ENCODE measurements around the gene WASF2.

The WASF2 gene

GRCh38 chr1:27364696-27365371, 125.1 kb downstream of the WASF2 start:
- Histone ChIP-seq H3K4me2 (ENCODE audit: insufficient read depth, low read length, poor library complexity, severe bottlenecking) (peak overlapping the region; percentile 28), H2AFZ (ENCODE audit: low read length) (peak overlapping the region; percentile 99), H3K9ac (ENCODE audit: low read depth, low read length, poor library complexity) (peak overlapping the region; percentile 46), H3K14ac (ENCODE audit: low read length) (peak overlapping the region; percentile 17), H2BK12ac (ENCODE audit: low read length) (peak overlapping the region; percentile 70), H3K9me3 (replicated peaks in 1 of 2; ENCODE audit: control insufficient read depth in 2 of 2, insufficient read depth in 1 of 2, low read depth in 1 of 2, low read length in 2 of 2) (no peaks in the 10 kb centered on the region), H2BK120ac (ENCODE audit: low read depth, low read length) (peak overlapping the region; percentile 34), H3K4ac (ENCODE audit: low read length) (no peak overlapping the region), H2BK5ac (ENCODE audit: low read length) (no peak overlapping the region), H3K79me1 (ENCODE audit: low read depth, low read length) (no peaks in the 10 kb centered on the region), H3K23ac (ENCODE audit: low read depth, low read length, poor library complexity) (no peak overlapping the region), H2BK15ac (ENCODE audit: low read length) (peak overlapping the region; percentile 24), H4K8ac (ENCODE audit: low read depth, low read length) (no peak overlapping the region), H3K4me1 (ENCODE audit: control insufficient read depth in 2 of 2, insufficient read depth in 1 of 2, low read depth in 1 of 2, low read length in 2 of 2) (peaks cover 18 to 35% of the 10 kb centered on the region in 2 donors), H3K27ac (replicated peaks; ENCODE audit: low read length) (peak overlapping the region; percentile 84), H3K36me3 (replicated peaks in 1 of 2; ENCODE audit: control insufficient read depth in 2 of 2, insufficient read depth in 2 of 2, low read length in 2 of 2) (peaks cover 0 to 30% of the 10 kb centered on the region in 2 donors), H2AK5ac (ENCODE audit: low read depth, low read length) (peak overlapping the region; percentile 77), H3K18ac (ENCODE audit: low read length) (peak overlapping the region; percentile 84), H4K91ac (ENCODE audit: low read depth, low read length, poor library complexity) (no peak overlapping the region), H3K4me3 (ENCODE audit: low read length in 2 of 2) (peak overlapping the region; percentile 37 to 71), H3K27me3 (ENCODE audit: control insufficient read depth in 3 of 3, insufficient read depth in 3 of 3, low read depth in 1 of 3, low read length in 3 of 3) (peaks cover 0 to 20% (median 6%) of the 10 kb centered on the region in 3 experiments)
- no CpG with 5 or more reads among the region's 11 CpGs for WGBS, 2 donors (ENCODE audit: extremely low coverage in 2 of 2, insufficient read length in 2 of 2, insufficient replicate concordance in 1 of 2)
- no peak for DNase-seq (ENCODE audit: low spot score)

DNA sequence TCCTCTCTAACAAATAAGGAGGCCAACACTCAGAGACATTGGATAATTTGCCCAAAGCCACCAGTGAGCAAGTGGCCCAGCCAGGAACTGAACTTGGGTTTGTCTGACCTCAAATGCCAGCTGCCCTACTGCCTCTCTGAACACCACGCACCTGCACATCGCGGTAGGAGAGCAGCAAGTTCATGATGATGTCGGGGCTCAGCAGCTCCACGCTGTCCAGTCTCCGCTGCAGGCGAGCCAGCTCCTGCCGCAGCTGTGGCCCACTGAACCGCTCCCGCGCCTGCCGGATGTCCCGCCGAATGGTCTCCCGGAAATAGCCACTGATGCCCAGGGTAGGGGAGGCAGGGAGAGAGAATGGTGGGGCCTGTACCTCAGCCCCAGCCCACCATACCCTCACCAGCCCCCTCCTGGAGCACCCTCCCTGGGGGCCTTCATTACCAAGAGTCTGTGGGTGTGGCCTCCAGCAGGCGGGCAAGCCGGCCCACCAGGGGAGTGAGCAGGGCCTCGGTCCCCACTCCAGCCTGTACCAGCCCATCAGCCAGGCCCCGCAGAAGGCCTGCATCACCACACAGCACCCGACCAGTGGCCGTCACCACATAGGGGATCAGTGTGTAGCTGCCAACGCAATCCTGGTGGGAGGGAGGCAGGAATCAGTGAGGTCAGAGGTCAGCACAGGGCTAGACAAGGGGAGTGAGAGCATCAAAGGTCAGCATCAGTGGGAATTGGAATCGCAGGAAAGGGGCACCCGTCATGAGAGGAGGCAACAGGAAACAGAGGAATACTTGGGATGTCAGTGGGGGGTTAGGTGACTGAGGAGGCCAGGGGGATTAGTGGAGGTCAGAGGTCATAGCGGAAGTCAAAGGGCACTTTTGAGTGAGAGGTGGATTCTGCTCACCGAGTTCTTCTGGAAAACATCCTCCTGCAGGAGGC, 125.9 kb downstream of the WASF2 start:
- Histone ChIP-seq H2BK120ac (ENCODE audit: low read depth, low read length) (no peak overlapping the region), H3K27me3 (ENCODE audit: control insufficient read depth in 3 of 3, insufficient read depth in 3 of 3, low read depth in 1 of 3, low read length in 3 of 3) (peaks cover 0 to 28% (median 9%) of the 10 kb centered on the region in 3 experiments), H3K18ac (ENCODE audit: low read length) (peak overlapping the region; percentile 84), H3K4me1 (ENCODE audit: control insufficient read depth in 2 of 2, insufficient read depth in 1 of 2, low read depth in 1 of 2, low read length in 2 of 2) (peaks cover 18 to 36% of the 10 kb centered on the region in 2 donors), H3K36me3 (replicated peaks in 1 of 2; ENCODE audit: control insufficient read depth in 2 of 2, insufficient read depth in 2 of 2, low read length in 2 of 2) (peaks cover 0 to 38% of the 10 kb centered on the region in 2 donors), H3K79me1 (ENCODE audit: low read depth, low read length) (no peaks in the 10 kb centered on the region), H3K14ac (ENCODE audit: low read length) (peak overlapping the region; percentile 17), H2BK5ac (ENCODE audit: low read length) (peak overlapping the region; percentile 76), H2BK15ac (ENCODE audit: low read length) (peak overlapping the region; percentile 71), H3K4me3 (ENCODE audit: low read length in 2 of 2) (no peak overlapping the region), H3K27ac (replicated peaks; ENCODE audit: low read length) (peak overlapping the region; percentile 84), H3K4ac (ENCODE audit: low read length) (no peak overlapping the region), H4K8ac (ENCODE audit: low read depth, low read length) (no peak overlapping the region), H3K4me2 (ENCODE audit: insufficient read depth, low read length, poor library complexity, severe bottlenecking) (no peak overlapping the region), H4K91ac (ENCODE audit: low read depth, low read length, poor library complexity) (no peak overlapping the region), H3K23ac (ENCODE audit: low read depth, low read length, poor library complexity) (peak overlapping the region; percentile 37), H3K9me3 (replicated peaks in 1 of 2; ENCODE audit: control insufficient read depth in 2 of 2, insufficient read depth in 1 of 2, low read depth in 1 of 2, low read length in 2 of 2) (no peaks in the 10 kb centered on the region), H3K9ac (ENCODE audit: low read depth, low read length, poor library complexity) (peak overlapping the region; percentile 46), H2BK12ac (ENCODE audit: low read length) (peak overlapping the region; percentile 82), H2AK5ac (ENCODE audit: low read depth, low read length) (peak overlapping the region; percentile 78), H2AFZ (ENCODE audit: low read length) (no peak overlapping the region)
- no CpG with 5 or more reads among the region's 26 CpGs for WGBS, 2 donors (ENCODE audit: extremely low coverage in 2 of 2, insufficient read length in 2 of 2, insufficient replicate concordance in 1 of 2)
- DNase-seq (ENCODE audit: low spot score), result peak; percentile 83

DNA sequence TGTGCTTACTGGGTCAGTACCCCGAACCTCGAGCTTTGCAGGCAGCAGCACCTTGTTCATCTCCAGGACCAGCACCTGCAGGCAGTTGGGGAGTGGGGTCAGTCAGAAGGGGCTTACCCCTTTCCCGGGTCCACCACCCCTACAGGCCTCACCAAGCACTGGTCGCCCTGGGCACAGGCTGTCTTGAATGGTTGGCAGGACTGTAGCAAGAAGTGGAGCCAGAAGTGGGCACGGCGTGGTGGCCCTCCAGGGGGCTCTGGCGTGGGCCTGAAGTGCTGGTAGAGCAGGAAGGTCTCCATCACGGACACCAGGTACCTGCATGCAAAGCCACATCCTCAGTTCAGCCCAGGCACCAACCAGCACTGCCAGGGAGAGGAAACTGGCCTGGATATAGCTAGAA, 128.4 kb downstream of the WASF2 start:
- Histone ChIP-seq H2BK12ac (ENCODE audit: low read length) (no peak overlapping the region), H3K27ac (replicated peaks; ENCODE audit: low read length) (no peak overlapping the region), H3K27me3 (ENCODE audit: control insufficient read depth in 3 of 3, insufficient read depth in 3 of 3, low read depth in 1 of 3, low read length in 3 of 3) (peaks cover 0 to 43% (median 9%) of the 10 kb centered on the region in 3 experiments), H4K8ac (ENCODE audit: low read depth, low read length) (no peak overlapping the region), H2BK5ac (ENCODE audit: low read length) (no peak overlapping the region), H3K9me3 (replicated peaks in 1 of 2; ENCODE audit: control insufficient read depth in 2 of 2, insufficient read depth in 1 of 2, low read depth in 1 of 2, low read length in 2 of 2) (no peaks in the 10 kb centered on the region), H2BK120ac (ENCODE audit: low read depth, low read length) (no peak overlapping the region), H3K4me2 (ENCODE audit: insufficient read depth, low read length, poor library complexity, severe bottlenecking) (no peak overlapping the region), H4K91ac (ENCODE audit: low read depth, low read length, poor library complexity) (no peak overlapping the region), H3K4me3 (ENCODE audit: low read length in 2 of 2) (no peak overlapping the region), H3K79me1 (ENCODE audit: low read depth, low read length) (no peaks in the 10 kb centered on the region), H2AFZ (ENCODE audit: low read length) (no peak overlapping the region), H2BK15ac (ENCODE audit: low read length) (peak overlapping the region; percentile 95), H2AK5ac (ENCODE audit: low read depth, low read length) (peak overlapping the region; percentile 50), H3K18ac (ENCODE audit: low read length) (peak overlapping the region; percentile 100), H3K14ac (ENCODE audit: low read length) (no peak overlapping the region), H3K23ac (ENCODE audit: low read depth, low read length, poor library complexity) (peak overlapping the region; percentile 60), H3K36me3 (replicated peaks in 1 of 2; ENCODE audit: control insufficient read depth in 2 of 2, insufficient read depth in 2 of 2, low read length in 2 of 2) (peaks cover 0 to 61% of the 10 kb centered on the region in 2 donors), H3K9ac (ENCODE audit: low read depth, low read length, poor library complexity) (no peak overlapping the region), H3K4ac (ENCODE audit: low read length) (no peak overlapping the region), H3K4me1 (ENCODE audit: control insufficient read depth in 2 of 2, insufficient read depth in 1 of 2, low read depth in 1 of 2, low read length in 2 of 2) (peaks cover 12 to 33% of the 10 kb centered on the region in 2 donors)
- WGBS, 2 donors (ENCODE audit: extremely low coverage in 2 of 2, insufficient read length in 2 of 2, insufficient replicate concordance in 1 of 2), result no CpG with 5 or more reads among the region's 8 CpGs
- no peak for DNase-seq (ENCODE audit: low spot score)

- Histone ChIP-seq H2BK120ac (ENCODE audit: low read depth, low read length) (peak overlapping the region; percentile 84), H4K91ac (ENCODE audit: low read depth, low read length, poor library complexity) (peak overlapping the region; percentile 22), H3K4me2 (ENCODE audit: insufficient read depth, low read length, poor library complexity, severe bottlenecking) (peak overlapping the region; percentile 97), H3K4me1 (ENCODE audit: control insufficient read depth in 2 of 2, insufficient read depth in 1 of 2, low read depth in 1 of 2, low read length in 2 of 2) (peaks cover 12 to 33% of the 10 kb centered on the region in 2 donors), H3K18ac (ENCODE audit: low read length) (peak overlapping the region; percentile 100), H3K79me1 (ENCODE audit: low read depth, low read length) (no peaks in the 10 kb centered on the region), H3K4me3 (ENCODE audit: low read length in 2 of 2) (peak overlapping the region in 1 of 2 donors; percentile 86), H3K23ac (ENCODE audit: low read depth, low read length, poor library complexity) (peak overlapping the region; percentile 60), H4K8ac (ENCODE audit: low read depth, low read length) (no peak overlapping the region), H3K4ac (ENCODE audit: low read length) (peak overlapping the region; percentile 9), H2BK12ac (ENCODE audit: low read length) (peak overlapping the region; percentile 66), H3K36me3 (replicated peaks in 1 of 2; ENCODE audit: control insufficient read depth in 2 of 2, insufficient read depth in 2 of 2, low read length in 2 of 2) (peaks cover under 1 to 66% of the 10 kb centered on the region in 2 donors), H2BK15ac (ENCODE audit: low read length) (peak overlapping the region; percentile 95), H2AFZ (ENCODE audit: low read length) (no peak overlapping the region), H2BK5ac (ENCODE audit: low read length) (peak overlapping the region; percentile 47), H3K27ac (replicated peaks; ENCODE audit: low read length) (no peak overlapping the region), H3K9me3 (replicated peaks in 1 of 2; ENCODE audit: control insufficient read depth in 2 of 2, insufficient read depth in 1 of 2, low read depth in 1 of 2, low read length in 2 of 2) (no peaks in the 10 kb centered on the region), H3K27me3 (ENCODE audit: control insufficient read depth in 3 of 3, insufficient read depth in 3 of 3, low read depth in 1 of 3, low read length in 3 of 3) (peaks cover 0 to 43% (median 9%) of the 10 kb centered on the region in 3 experiments), H2AK5ac (ENCODE audit: low read depth, low read length) (peak overlapping the region; percentile 88), H3K9ac (ENCODE audit: low read depth, low read length, poor library complexity) (peak overlapping the region; percentile 98), H3K14ac (ENCODE audit: low read length) (peak overlapping the region; percentile 94)
- WGBS, 2 donors (ENCODE audit: extremely low coverage in 2 of 2, insufficient read length in 2 of 2, insufficient replicate concordance in 1 of 2), result no CpG with 5 or more reads among the region's 21 CpGs
- DNase-seq (ENCODE audit: low spot score), result no peak
Observed at GRCh38 chr1:27361044-27361402, 128.9 kb downstream of the WASF2 start.

Data from neuronal stem cell (in vitro differentiated cells).